Endothelial cell (in vitro differentiated cells): ENCODE data around the gene TENM3. TPM values are rescaled to one million over a fixed set of nuclear protein-coding genes. Genes with fewer than 3 reads are reported as not detected.

Source experiments
- DNase-seq: peaks from one replicate; pipeline ENCODE4 v3.0.0; 2021; ENCODE audit warnings: low spot score
- H3K27ac Mint-ChIP-seq: one replicate; pipeline ENCODE4 v1.8.0; 2021; ENCODE audit warnings: mixed read lengths, inconsistent platforms; ENCODE audit not compliant: unreplicated experiment
- H3K27me3 Mint-ChIP-seq: one replicate; pipeline ENCODE4 v1.8.0; 2021; ENCODE audit warnings: mild to moderate bottlenecking, moderate library complexity, mixed read lengths, inconsistent platforms; ENCODE audit not compliant: unreplicated experiment
- H3K36me3 Mint-ChIP-seq: one replicate; pipeline ENCODE4 v1.8.0; 2021; ENCODE audit warnings: mild to moderate bottlenecking, low read depth, mixed read lengths, inconsistent platforms; ENCODE audit not compliant: unreplicated experiment
- H3K4me1 Mint-ChIP-seq: one replicate; pipeline ENCODE4 v1.8.0; 2021; ENCODE audit warnings: mild to moderate bottlenecking, mixed read lengths, inconsistent platforms; ENCODE audit not compliant: unreplicated experiment
- H3K4me3 Mint-ChIP-seq: one replicate; pipeline ENCODE4 v1.8.0; 2021; ENCODE audit warnings: mild to moderate bottlenecking, mixed read lengths, inconsistent platforms; ENCODE audit not compliant: unreplicated experiment
- H3K9me3 Mint-ChIP-seq: one replicate; pipeline ENCODE4 v1.8.0; 2021; ENCODE audit warnings: mixed read lengths, inconsistent platforms; ENCODE audit not compliant: unreplicated experiment
- CTCF ChIP-seq: fragments of 200-600 bp; sonication (generic); IDR thresholded peaks from one replicate; pipeline ENCODE4 v1.5.0; 2021; ENCODE audit warnings: antibody characterized with exemption; ENCODE audit not compliant: unreplicated experiment
- total RNA-seq: library from RNA; stranded (reverse); fragmentation: NEBNext Ultra II Directional; extraction: Animal tissue kit (Norgen Biotek cat#: 25700); gene quantifications from one replicate; pipeline ENCODE4 v1.2.1, GENCODE V29; 2021; ENCODE audit not compliant: unreplicated experiment

The TENM3 gene
- total RNA-seq, 1 donor from 2014 or later: 29.7 TPM

GRCh38 chr4:182801636-182802035, 558.4 kb downstream of the TENM3 start:
- Mint-ChIP-seq H3K4me3 (no peak overlapping the region), H3K4me1 (peaks cover 8% of the 10 kb centered on the region), H3K27me3 (peaks cover 8% of the 10 kb centered on the region), H3K9me3 (no peaks in the 10 kb centered on the region), H3K36me3 (peaks cover 4% of the 10 kb centered on the region), H3K27ac (no peak overlapping the region)
- TF ChIP-seq CTCF: no peak
- no peak for DNase-seq

GRCh38 chr4:182802621-182803020, 559.4 kb downstream of the TENM3 start:
- H3K36me3 Mint-ChIP-seq: peaks cover 4% of the 10 kb centered on the region
- H3K27me3 Mint-ChIP-seq: peaks cover 8% of the 10 kb centered on the region
- H3K4me1 Mint-ChIP-seq: peaks cover 9% of the 10 kb centered on the region
- no peaks in the 10 kb centered on the region for H3K9me3 Mint-ChIP-seq
- H3K4me3 Mint-ChIP-seq: no peak overlapping the region
- no peak overlapping the region for H3K27ac Mint-ChIP-seq
- TF ChIP-seq CTCF: no peak
- no peak for DNase-seq

- Mint-ChIP-seq H3K27ac (no peak overlapping the region), H3K9me3 (no peaks in the 10 kb centered on the region), H3K36me3 (peaks cover 4% of the 10 kb centered on the region), H3K4me3 (no peak overlapping the region), H3K4me1 (peaks cover 9% of the 10 kb centered on the region), H3K27me3 (peaks cover 8% of the 10 kb centered on the region)
- TF ChIP-seq CTCF: no peak
- no peak for DNase-seq
These were observed 560.0 kb downstream of the TENM3 start for GRCh38 chr4:182803235-182803634.

GRCh38 chr4:182804131-182804530, 560.9 kb downstream of the TENM3 start:
- no peak for DNase-seq
- Mint-ChIP-seq H3K4me3 (no peak overlapping the region), H3K4me1 (peaks cover 14% of the 10 kb centered on the region), H3K27me3 (peaks cover 8% of the 10 kb centered on the region), H3K36me3 (peaks cover 4% of the 10 kb centered on the region), H3K27ac (no peak overlapping the region), H3K9me3 (no peaks in the 10 kb centered on the region)
- no peak for TF ChIP-seq CTCF

GRCh38 chr4:182805321-182805720, 562.1 kb downstream of the TENM3 start:
- peaks cover 8% of the 10 kb centered on the region for H3K27me3 Mint-ChIP-seq
- H3K4me1 Mint-ChIP-seq: peaks cover 14% of the 10 kb centered on the region
- peaks cover 4% of the 10 kb centered on the region for H3K36me3 Mint-ChIP-seq
- no peak overlapping the region for H3K27ac Mint-ChIP-seq
- no peak for TF ChIP-seq CTCF
- H3K4me3 Mint-ChIP-seq: no peak overlapping the region
- no peaks in the 10 kb centered on the region for H3K9me3 Mint-ChIP-seq
- no peak for DNase-seq
